HFF-Myc (cell line): Measurements from ENCODE around the gene RCC1.
"Not testable (repeated sequence)": the region's sequence is repeated elsewhere in the genome, so short reads cannot be mapped to it uniquely, and the experiment has no call there.

Experiments
- DNase-seq: peaks from one replicate; pipeline ENCODE4 v3.0.0-alpha.2; 2011; ENCODE audit warnings: low read depth; ENCODE audit errors: extremely low read depth
- H3K4me3 ChIP-seq: replicated peaks from 2 replicates; pipeline ENCODE4 v1.5.1; 2011; ENCODE audit warnings: low read depth, mild to moderate bottlenecking, control low read depth, low read length
- TF ChIP-seq, protein P1 (sequence below): IDR thresholded peaks from 2 replicates; pipeline ENCODE4 v1.5.1; 2012; ENCODE audit warnings: mild to moderate bottlenecking, low read depth, low read length, control low read depth; ENCODE audit errors: missing control alignments

The RCC1 gene

DNA sequence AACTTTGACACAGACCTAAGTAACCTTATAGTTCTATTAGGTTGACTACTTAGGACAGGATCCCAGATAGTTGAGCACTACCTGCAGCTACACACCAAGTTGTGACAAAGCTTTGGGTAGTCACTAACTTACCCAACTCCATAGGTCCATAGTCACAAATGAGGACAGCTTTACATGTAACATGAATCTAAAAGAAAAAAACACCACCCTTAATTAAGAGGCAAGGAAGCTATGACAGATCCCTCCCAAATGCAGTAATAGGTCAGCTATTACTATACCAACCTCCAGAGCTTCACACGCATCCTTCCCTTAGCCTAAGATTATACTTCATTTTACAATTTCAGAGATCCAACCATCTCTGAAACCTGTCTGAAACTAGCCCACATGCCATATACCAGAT is 73.6 kb downstream of the RCC1 start:
- H3K4me3 ChIP-seq, result peak overlapping the region; percentile 92
- TF ChIP-seq, protein P1, sequence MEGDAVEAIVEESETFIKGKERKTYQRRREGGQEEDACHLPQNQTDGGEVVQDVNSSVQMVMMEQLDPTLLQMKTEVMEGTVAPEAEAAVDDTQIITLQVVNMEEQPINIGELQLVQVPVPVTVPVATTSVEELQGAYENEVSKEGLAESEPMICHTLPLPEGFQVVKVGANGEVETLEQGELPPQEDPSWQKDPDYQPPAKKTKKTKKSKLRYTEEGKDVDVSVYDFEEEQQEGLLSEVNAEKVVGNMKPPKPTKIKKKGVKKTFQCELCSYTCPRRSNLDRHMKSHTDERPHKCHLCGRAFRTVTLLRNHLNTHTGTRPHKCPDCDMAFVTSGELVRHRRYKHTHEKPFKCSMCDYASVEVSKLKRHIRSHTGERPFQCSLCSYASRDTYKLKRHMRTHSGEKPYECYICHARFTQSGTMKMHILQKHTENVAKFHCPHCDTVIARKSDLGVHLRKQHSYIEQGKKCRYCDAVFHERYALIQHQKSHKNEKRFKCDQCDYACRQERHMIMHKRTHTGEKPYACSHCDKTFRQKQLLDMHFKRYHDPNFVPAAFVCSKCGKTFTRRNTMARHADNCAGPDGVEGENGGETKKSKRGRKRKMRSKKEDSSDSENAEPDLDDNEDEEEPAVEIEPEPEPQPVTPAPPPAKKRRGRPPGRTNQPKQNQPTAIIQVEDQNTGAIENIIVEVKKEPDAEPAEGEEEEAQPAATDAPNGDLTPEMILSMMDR, result no peak
- no peak for DNase-seq

DNA sequence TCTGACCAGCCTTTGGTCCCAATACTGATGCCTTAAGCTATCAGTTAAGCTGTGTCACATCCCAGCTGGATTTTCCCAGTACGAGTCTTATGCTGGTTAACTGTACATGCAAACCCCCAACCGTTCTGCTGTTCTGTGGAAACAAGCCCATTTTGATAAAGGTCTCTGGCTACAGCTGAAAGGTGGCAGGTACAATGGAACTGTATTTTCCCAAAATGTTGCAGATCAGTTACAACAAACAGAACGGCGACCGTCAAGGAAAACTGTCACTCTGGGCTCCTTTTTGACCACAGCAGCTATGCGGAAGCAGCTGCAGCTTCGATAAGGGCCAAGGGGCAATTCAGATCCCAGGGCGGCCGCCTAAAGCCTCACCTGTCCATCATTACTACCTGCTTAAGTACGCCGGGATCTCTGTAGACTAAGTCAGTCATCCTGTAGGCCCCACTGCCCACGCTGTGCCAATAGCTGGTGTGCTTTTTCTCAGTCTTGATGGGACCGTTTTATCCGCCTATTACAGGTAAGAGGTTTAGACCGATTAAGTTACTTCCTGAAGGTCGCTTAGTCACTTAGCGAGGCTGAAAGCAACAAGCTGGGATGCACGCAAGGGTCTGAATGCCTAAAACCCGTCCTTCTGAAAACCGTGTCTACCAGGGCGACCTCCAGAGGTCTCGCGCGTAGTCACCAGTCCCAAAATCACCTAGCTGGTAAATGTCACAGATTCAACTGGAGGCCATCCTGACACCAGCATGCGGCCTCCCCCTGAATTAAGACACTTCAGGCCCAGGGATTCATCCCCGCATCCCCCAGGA is 75.1 kb downstream of the RCC1 start:
- TF ChIP-seq, protein P1, result no peak
- H3K4me3 ChIP-seq, result peak overlapping the region; percentile 92
- no peak for DNase-seq

DNA sequence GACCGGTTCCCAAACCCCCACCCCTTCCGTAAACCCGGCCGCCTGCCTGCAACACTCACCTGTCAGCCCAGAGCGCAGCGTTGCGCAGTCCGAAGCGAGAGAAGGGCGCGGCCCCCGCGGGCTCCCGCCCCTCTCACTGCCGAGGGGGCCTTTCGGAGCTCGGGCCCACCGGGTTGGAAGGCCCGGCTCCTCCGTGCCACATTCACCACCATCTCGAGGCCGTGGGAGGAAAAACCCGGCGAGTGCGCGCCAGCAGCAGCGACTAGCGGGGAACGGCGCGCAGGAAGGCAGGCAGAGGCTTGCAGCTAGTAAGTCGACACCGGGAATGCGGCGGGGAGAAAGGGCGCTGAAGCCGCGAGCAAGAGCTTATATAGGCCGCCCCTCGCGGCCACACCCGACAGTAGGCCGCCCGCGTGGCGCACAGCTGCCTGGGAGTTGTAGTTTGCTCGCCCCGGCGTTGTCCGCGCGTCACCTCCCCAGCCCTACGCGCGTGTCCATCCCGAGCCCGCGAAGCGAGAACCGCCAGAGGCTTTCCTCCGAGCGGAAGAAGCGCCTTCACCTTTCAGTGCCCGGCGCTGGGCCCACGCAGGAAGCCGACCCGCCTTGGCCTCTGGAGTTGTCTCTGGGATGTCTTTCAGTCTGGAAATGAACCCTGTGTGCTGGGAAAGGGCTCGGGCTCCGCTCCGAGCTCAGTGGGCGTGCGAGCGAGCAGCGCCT is 75.8 kb downstream of the RCC1 start:
- TF ChIP-seq, protein P1, result no peak
- H3K4me3 ChIP-seq, result peak overlapping the region; percentile 92

DNA sequence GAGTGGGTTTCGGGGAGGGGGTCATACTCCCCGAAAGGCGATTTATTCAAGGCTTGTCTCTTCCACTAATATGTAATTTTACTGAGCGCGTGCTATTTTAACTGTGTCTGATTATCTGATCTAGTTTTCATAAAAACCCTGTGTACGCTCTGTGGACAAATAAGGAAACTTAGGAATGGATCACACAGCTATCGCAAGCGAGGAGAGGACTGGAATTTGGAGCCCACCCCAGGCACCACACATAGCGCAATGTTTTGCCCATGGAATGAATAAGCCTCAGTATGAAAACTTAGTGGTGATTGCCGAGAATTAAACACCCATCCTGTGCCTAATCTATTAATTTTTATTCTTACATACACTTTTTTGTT is 76.4 kb downstream of the RCC1 start:
- peak overlapping the region; percentile 92 for H3K4me3 ChIP-seq
- no peak for DNase-seq
- TF ChIP-seq, protein P1, result no peak

More for the DNA sequence above, 75.8 kb downstream of the RCC1 start:
- DNase-seq, result peak; percentile 84

DNA sequence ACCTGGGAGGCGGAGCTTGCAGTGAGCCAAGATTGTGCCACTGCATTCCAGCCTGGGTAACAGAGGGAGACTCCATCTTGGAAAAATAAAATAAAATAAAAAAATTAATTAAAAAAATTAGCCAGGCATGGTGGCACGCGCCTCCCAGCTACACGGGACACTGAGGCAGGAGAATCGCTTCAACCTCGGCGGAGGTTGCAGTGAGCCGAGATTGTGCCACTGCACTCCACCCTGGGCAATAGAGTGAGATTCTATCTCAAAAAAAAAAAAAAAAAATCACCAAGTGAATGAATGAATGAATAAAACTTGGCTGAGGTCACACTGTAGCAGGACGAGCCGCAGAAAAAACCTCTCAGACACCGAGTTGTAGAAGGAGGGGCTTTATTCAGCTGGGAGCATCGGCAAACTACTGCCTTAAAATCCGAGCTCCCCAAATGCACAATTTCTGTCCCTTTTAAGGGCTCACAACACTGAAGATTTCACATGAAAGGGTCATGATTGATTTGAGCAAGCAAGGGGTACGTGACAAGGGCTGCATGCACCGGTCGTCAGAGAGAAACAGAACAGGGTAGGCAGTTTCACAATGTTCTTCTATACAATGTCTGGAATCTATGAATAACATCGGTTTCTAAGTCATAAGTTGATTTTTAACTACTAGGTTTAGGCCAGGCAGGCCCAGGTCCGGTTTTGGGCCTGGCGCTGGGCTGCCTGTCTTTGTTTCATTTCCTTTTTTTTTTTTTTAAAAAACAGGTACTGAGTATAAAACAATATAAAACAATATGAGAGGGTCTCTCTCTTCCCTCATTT is 80.9 kb downstream of the RCC1 start:
- H3K4me3 ChIP-seq, DNase-seq: not testable (repeated sequence)
